B cell (primary cell): ENCODE measurements around the gene PALLD. TPM values are rescaled to one million over a fixed set of nuclear protein-coding genes. Genes with fewer than 3 reads are reported as not detected.

Source experiments
- ATAC-seq: fragments of 200-7000 bp; cut with Tn5 transposase; one replicate; pipeline ENCODE4 v1.10.0; 2021; ENCODE audit warnings: low read depth, mild to moderate bottlenecking, moderate number of reproducible peaks, moderate library complexity
- CTCF ChIA-PET: fragments of 350-600 bp; sonication (Branson Sonifier 250); formaldehyde crosslinking; loops from one replicate; lab custom pipeline; 2021; ENCODE audit warnings: antibody characterized with exemption, inconsistent platforms; lab: Charles Lee
- POLR2A ChIA-PET: fragments of 350-600 bp; sonication (Branson Sonifier 250); formaldehyde crosslinking; loops from one replicate; lab custom pipeline; 2021; ENCODE audit warnings: antibody characterized with exemption; lab: Charles Lee
- DNase-seq: peaks from one replicate; pipeline ENCODE4 v3.0.0; 2013
- H2AFZ ChIP-seq: 2 replicates; pipeline ENCODE4 v1.6.1; 2012; ENCODE audit warnings: mild to moderate bottlenecking, low read depth, low read length; ENCODE audit not compliant: insufficient read depth, poor library complexity, severe bottlenecking
- H3K27ac ChIP-seq, 2 donors: 1 replicate in 1 of 2; 2 replicates in 1 of 2; pipeline ENCODE4 v1.5.1; 2012 to 2013; ENCODE audit warnings: low read length in 2 of 2, mild to moderate bottlenecking in 2 of 2, moderate library complexity in 1 of 2
- H3K27me3 ChIP-seq, 4 experiments: fragments of 200-600 bp in 1 of 4; sonication (generic) in 1 of 4; replicated peaks in 1 of 4; 1 replicate in 2 of 4; 2 replicates in 2 of 4; pipeline versions ENCODE4 v1.6.1 to v1.7.0; 2013 to 2016; ENCODE audit warnings: low read length in 3 of 4, mild to moderate bottlenecking in 2 of 4, mixed read lengths in 1 of 4, moderate library complexity in 1 of 4; ENCODE audit not compliant: insufficient read depth in 4 of 4, control insufficient read depth in 3 of 4; ENCODE audit errors: control extremely low read depth in 1 of 4
- H3K36me3 ChIP-seq, 2 experiments: replicated peaks in 1 of 2; 1 replicate in 1 of 2; 2 replicates in 1 of 2; pipeline versions ENCODE4 v1.6.1 to v1.7.1; 2013; ENCODE audit warnings: low read length in 1 of 2; ENCODE audit not compliant: insufficient read depth in 2 of 2, control insufficient read depth in 1 of 2; ENCODE audit errors: control extremely low read depth in 1 of 2, extremely low read depth in 1 of 2
- H3K4me1 ChIP-seq, 2 donors: fragments of 200-600 bp in 1 of 2; sonication (generic) in 1 of 2; 1 replicate in 1 of 2; 2 replicates in 1 of 2; pipeline versions ENCODE4 v1.5.1 to v1.6.1; 2013 to 2017; ENCODE audit warnings: low read length in 2 of 2; ENCODE audit not compliant: control insufficient read depth in 2 of 2, insufficient read depth in 2 of 2
- H3K4me2 ChIP-seq: replicated peaks from 2 replicates; pipeline ENCODE3; 2012; ENCODE audit warnings: mild to moderate bottlenecking, low read depth, low read length; ENCODE audit not compliant: poor library complexity, severe bottlenecking
- H3K4me3 ChIP-seq, 5 experiments: fragments of 200-600 bp in 1 of 5; sonication (generic) in 1 of 5; 1 replicate in 3 of 5; 2 replicates in 2 of 5; pipeline versions ENCODE4 v1.5.1 to v1.7.0; 2011 to 2016; ENCODE audit warnings: low read length in 4 of 5, mild to moderate bottlenecking in 4 of 5, low read depth in 2 of 5, control low read depth in 1 of 5, moderate library complexity in 1 of 5; ENCODE audit not compliant: insufficient read depth in 1 of 5; ENCODE audit errors: control extremely low read depth in 1 of 5, extremely low read depth in 1 of 5
- H3K79me2 ChIP-seq: fragments of 200-600 bp; sonication (generic); one replicate; pipeline ENCODE4 v1.6.0; 2016; ENCODE audit warnings: low read length; ENCODE audit not compliant: control insufficient read depth, insufficient read depth
- H3K9ac ChIP-seq: fragments of 200-600 bp; sonication (generic); 2 replicates; pipeline ENCODE4 v1.6.1; 2017; ENCODE audit warnings: mild to moderate bottlenecking, low read length, moderate library complexity
- H3K9me3 ChIP-seq, 3 donors: one replicate each; pipeline versions ENCODE4 v1.6.1 to v1.7.1; 2013; ENCODE audit warnings: low read length in 2 of 3; ENCODE audit not compliant: control insufficient read depth in 2 of 3, insufficient read depth in 1 of 3; ENCODE audit errors: control extremely low read depth in 1 of 3
- H4K20me1 ChIP-seq: 2 replicates; pipeline ENCODE4 v1.6.0; 2012; ENCODE audit warnings: mild to moderate bottlenecking, low read length; ENCODE audit not compliant: insufficient read depth, control insufficient read depth, poor library complexity, severe bottlenecking
- H3K27ac Mint-ChIP-seq: one replicate; pipeline ENCODE4 v1.8.0; 2021; ENCODE audit warnings: mixed read lengths
- H3K27me3 Mint-ChIP-seq: one replicate; pipeline ENCODE4 v1.8.0; 2021; ENCODE audit warnings: mixed read lengths
- H3K4me1 Mint-ChIP-seq: one replicate; pipeline ENCODE4 v1.8.0; 2021; ENCODE audit warnings: mixed read lengths
- H3K4me3 Mint-ChIP-seq: one replicate; pipeline ENCODE4 v1.8.0; 2021; ENCODE audit warnings: mixed read lengths
- H3K9me3 Mint-ChIP-seq: one replicate; pipeline ENCODE4 v1.8.0; 2022; ENCODE audit warnings: mixed read lengths; ENCODE audit not compliant: insufficient read depth
- CTCF ChIP-seq: fragments of 200-600 bp; IDR thresholded peaks from one replicate; pipeline ENCODE4 v1.8.0; 2022; ENCODE audit warnings: antibody characterized with exemption, mild to moderate bottlenecking
- EZH2 ChIP-seq: IDR thresholded peaks from 2 replicates; pipeline ENCODE4 v1.6.1; 2012; ENCODE audit warnings: borderline replicate concordance, low read depth, mild to moderate bottlenecking, moderate library complexity, low read length; ENCODE audit not compliant: insufficient read depth, poor library complexity, severe bottlenecking
- WGBS: methylation state at CpG from one replicate; pipeline ENCODE4 v1.1.5; 2013; ENCODE audit warnings: missing lambda C conversion rate; ENCODE audit not compliant: insufficient coverage; 5-methylcytosine and 5-hydroxymethylcytosine counted together
- intact Hi-C: fragments of 100-400 bp; cut with micrococcal nuclease; formaldehyde crosslinking; loops from one replicate; pipeline ENCODE4 v1.10.0; 2022
- polyA plus RNA-seq: library from polyadenylated mRNA; depleted of rRNA; stranded (reverse); fragments of >200 nt; gene quantifications from 2 replicates; pipeline ENCODE4 v1.2.3, GENCODE V29; 2012
- total RNA-seq, 2 donors: library from RNA; stranded (reverse); fragments of 120-200 nt in 1 of 2; gene quantifications; 1 replicate in 1 of 2; 2 replicates in 1 of 2; pipeline versions ENCODE4 v1.2.3 to v1.2.4, GENCODE V29; 2013 to 2022

Gene PALLD
- total and polyA plus RNA-seq, 2 donors (not counting 1 experiment from before 2014, with no cell fraction given): 0.63 to 0.71 TPM

GRCh38 chr4:168878623-168879022 lies 381.8 kb downstream of the PALLD start:
- Histone ChIP-seq H3K4me2 (peak overlapping the region; percentile 87), H3K4me3 (no peak overlapping the region), H3K9me3 (no peaks in the 10 kb centered on the region), H3K9ac (peak overlapping the region; percentile 61), H3K4me1 (peaks cover 26 to 33% of the 10 kb centered on the region in 2 donors), H3K79me2 (no peaks in the 10 kb centered on the region), H2AFZ (no peak overlapping the region), H3K36me3 (no peaks in the 10 kb centered on the region), H4K20me1 (no peaks in the 10 kb centered on the region), H3K27ac (no peak overlapping the region), H3K27me3 (peaks cover 0 to 23% (median 15%) of the 10 kb centered on the region in 4 experiments)
- H3K9me3 Mint-ChIP-seq: no peaks in the 10 kb centered on the region
- ATAC-seq (no peak), DNase-seq (no peak)
- TF ChIP-seq CTCF: no peak
- intact Hi-C loops: no loop called here
- H3K27ac Mint-ChIP-seq: no peak overlapping the region
- H3K27me3 Mint-ChIP-seq: peaks cover 39% of the 10 kb centered on the region
- no CpG with 5 or more reads among the region's 2 CpGs for WGBS
- ChIA-PET CTCF (no interaction called here), POLR2A (no interaction called here)
- peaks cover 31% of the 10 kb centered on the region for H3K4me1 Mint-ChIP-seq
- H3K4me3 Mint-ChIP-seq: peak overlapping the region; percentile 81

- Mint-ChIP-seq H3K27ac (no peak overlapping the region), H3K27me3 (peaks cover 33% of the 10 kb centered on the region), H3K9me3 (no peaks in the 10 kb centered on the region), H3K4me3 (peak overlapping the region; percentile 81), H3K4me1 (peaks cover 31% of the 10 kb centered on the region)
- ChIA-PET POLR2A (no interaction called here), CTCF (no interaction called here)
- Histone ChIP-seq H3K9me3 (no peaks in the 10 kb centered on the region), H4K20me1 (no peaks in the 10 kb centered on the region), H3K36me3 (no peaks in the 10 kb centered on the region), H3K4me1 (peaks cover 26 to 33% of the 10 kb centered on the region in 2 donors), H3K9ac (no peak overlapping the region), H3K27me3 (peaks cover 0 to 23% (median 15%) of the 10 kb centered on the region in 4 experiments), H3K27ac (no peak overlapping the region), H2AFZ (no peak overlapping the region), H3K4me2 (no peak overlapping the region), H3K79me2 (no peaks in the 10 kb centered on the region), H3K4me3 (no peak overlapping the region)
- DNase-seq: peak; percentile 25
- intact Hi-C loops: no loop called here
- TF ChIP-seq CTCF: no peak
- no peak for TF ChIP-seq EZH2
- no peak for ATAC-seq
These were observed 382.3 kb downstream of the PALLD start for GRCh38 chr4:168879188-168879587.
